ENCODE results near the gene MSL1. TPM values are rescaled to one million over a fixed set of nuclear protein-coding genes. Genes with fewer than 3 reads are reported as not detected.

MSL1 gene
- total and polyA plus RNA-seq, 2 of the 13 experiments (the other 11 are each of a cell fraction or from before 2014, with no cell fraction given): 63.8 to 88.5 TPM

DNA sequence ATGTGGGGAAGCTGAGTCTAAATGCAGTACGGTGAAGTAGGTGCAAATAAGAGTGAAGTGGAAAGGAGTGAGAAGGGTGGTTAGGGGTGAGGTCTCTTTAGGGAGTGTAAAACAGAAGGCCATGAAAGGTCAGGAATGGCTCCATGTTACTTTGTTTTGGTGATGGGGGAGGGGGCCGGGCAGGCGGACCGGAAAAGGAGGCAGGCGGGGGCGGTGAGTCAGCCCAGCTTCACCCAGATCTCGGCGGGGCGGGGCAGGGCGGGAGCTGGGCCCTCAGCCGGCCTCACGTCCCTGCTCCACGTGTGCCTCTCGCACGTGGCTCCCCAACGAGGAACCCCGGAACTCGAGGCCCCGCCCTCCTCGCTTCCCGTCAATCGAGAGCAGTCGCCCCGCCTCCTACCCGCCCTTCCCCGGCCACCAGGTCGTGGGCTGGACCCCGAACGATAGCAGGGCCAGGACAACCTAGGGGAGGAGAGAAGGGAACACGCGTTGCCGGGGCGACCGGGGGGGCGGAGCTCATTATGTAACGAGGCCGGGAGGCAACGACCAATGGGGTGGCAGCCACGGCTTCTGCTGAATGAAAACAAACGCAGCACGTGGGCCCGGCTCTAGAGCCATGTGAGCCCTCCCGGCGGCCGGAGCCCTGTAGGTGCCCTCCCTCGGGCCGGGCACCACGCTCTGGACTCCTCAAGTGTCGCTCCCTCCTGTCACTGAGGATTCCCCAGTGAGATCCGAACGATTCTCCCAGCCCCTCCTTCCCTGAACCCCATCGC is 22.7 kb upstream of the MSL1 start (continued):
- TF ChIP-seq ZIK1 (CRISPR knock-in tag; IDR thresholded peaks at IDR 0.05; ENCODE audit: borderline replicate concordance, low read depth): peak; percentile 94
- no peak for TF ChIP-seq ZNF180 (CRISPR knock-in tag; IDR thresholded peaks at IDR 0.05; ENCODE audit: borderline replicate concordance, low read depth)
- TF ChIP-seq RFX3 (CRISPR knock-in tag; IDR thresholded peaks at IDR 0.05): peak; percentile 99
- no peak; the same call in 1 of the 2 replicates for TF ChIP-seq SMAD9 (CRISPR knock-in tag; IDR thresholded peaks at IDR 0.05)
- TF ChIP-seq MED1 (CRISPR knock-in tag; IDR thresholded peaks at IDR 0.05): peak; percentile 98
- TF ChIP-seq HNF4A (CRISPR knock-in tag; IDR thresholded peaks at IDR 0.05): peak; percentile 72
- TF ChIP-seq ZNF567 (CRISPR knock-in tag; IDR thresholded peaks at IDR 0.05; ENCODE audit: borderline replicate concordance): peak; percentile 44; the same call in 1 of the 2 replicates
- TF ChIP-seq ZMYM4 (CRISPR knock-in tag; IDR thresholded peaks at IDR 0.05): peak; percentile 86
- peak; percentile 83; the same call in 1 of the 2 replicates for TF ChIP-seq ZNF557 (CRISPR knock-in tag; IDR thresholded peaks at IDR 0.05)
- TF ChIP-seq, protein P1, sequence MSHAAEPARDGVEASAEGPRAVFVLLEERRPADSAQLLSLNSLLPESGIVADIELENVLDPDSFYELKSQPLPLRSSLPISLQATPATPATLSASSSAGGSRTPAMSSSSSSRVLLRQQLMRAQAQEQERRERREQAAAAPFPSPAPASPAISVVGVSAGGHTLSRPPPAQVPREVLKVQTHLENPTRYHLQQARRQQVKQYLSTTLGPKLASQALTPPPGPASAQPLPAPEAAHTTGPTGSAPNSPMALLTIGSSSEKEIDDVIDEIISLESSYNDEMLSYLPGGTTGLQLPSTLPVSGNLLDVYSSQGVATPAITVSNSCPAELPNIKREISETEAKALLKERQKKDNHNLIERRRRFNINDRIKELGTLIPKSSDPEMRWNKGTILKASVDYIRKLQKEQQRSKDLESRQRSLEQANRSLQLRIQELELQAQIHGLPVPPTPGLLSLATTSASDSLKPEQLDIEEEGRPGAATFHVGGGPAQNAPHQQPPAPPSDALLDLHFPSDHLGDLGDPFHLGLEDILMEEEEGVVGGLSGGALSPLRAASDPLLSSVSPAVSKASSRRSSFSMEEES (CRISPR knock-in tag; IDR thresholded peaks at IDR 0.05): peak; percentile 99
- TF ChIP-seq NFKBIZ (CRISPR knock-in tag; IDR thresholded peaks at IDR 0.05): peak; percentile 93
- TF ChIP-seq ZMYM3 (CRISPR knock-in tag; IDR thresholded peaks at IDR 0.05): 0 out of 2 replicates have a peak, but pooled peaks have one; percentile 39
- TF ChIP-seq, protein P2, sequence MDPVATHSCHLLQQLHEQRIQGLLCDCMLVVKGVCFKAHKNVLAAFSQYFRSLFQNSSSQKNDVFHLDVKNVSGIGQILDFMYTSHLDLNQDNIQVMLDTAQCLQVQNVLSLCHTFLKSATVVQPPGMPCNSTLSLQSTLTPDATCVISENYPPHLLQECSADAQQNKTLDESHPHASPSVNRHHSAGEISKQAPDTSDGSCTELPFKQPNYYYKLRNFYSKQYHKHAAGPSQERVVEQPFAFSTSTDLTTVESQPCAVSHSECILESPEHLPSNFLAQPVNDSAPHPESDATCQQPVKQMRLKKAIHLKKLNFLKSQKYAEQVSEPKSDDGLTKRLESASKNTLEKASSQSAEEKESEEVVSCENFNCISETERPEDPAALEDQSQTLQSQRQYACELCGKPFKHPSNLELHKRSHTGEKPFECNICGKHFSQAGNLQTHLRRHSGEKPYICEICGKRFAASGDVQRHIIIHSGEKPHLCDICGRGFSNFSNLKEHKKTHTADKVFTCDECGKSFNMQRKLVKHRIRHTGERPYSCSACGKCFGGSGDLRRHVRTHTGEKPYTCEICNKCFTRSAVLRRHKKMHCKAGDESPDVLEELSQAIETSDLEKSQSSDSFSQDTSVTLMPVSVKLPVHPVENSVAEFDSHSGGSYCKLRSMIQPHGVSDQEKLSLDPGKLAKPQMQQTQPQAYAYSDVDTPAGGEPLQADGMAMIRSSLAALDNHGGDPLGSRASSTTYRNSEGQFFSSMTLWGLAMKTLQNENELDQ (CRISPR knock-in tag; IDR thresholded peaks at IDR 0.05; ENCODE audit: borderline replicate concordance): peak; percentile 93; the same call in 1 of the 2 replicates
- no peak for TF ChIP-seq MTA3 (CRISPR knock-in tag; IDR thresholded peaks at IDR 0.05)
- TF ChIP-seq, protein P3, sequence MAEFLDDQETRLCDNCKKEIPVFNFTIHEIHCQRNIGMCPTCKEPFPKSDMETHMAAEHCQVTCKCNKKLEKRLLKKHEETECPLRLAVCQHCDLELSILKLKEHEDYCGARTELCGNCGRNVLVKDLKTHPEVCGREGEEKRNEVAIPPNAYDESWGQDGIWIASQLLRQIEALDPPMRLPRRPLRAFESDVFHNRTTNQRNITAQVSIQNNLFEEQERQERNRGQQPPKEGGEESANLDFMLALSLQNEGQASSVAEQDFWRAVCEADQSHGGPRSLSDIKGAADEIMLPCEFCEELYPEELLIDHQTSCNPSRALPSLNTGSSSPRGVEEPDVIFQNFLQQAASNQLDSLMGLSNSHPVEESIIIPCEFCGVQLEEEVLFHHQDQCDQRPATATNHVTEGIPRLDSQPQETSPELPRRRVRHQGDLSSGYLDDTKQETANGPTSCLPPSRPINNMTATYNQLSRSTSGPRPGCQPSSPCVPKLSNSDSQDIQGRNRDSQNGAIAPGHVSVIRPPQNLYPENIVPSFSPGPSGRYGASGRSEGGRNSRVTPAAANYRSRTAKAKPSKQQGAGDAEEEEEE (CRISPR knock-in tag; IDR thresholded peaks at IDR 0.05; ENCODE audit: borderline replicate concordance): peak; percentile 99
- TF ChIP-seq IRF2 (CRISPR knock-in tag; IDR thresholded peaks at IDR 0.05): peak; percentile 99
- TF ChIP-seq JARID2 (CRISPR knock-in tag; IDR thresholded peaks at IDR 0.05; ENCODE audit: insufficient replicate concordance): peak; percentile 91
- no peak for TF ChIP-seq RBM39 (IDR thresholded peaks at IDR 0.05; ENCODE audit: low read depth, low read length, poor library complexity, severe bottlenecking)
- TF ChIP-seq TBL1XR1 (IDR thresholded peaks at IDR 0.05; ENCODE audit: borderline replicate concordance, low read length, partially characterized antibody): peak; percentile 74
- TF ChIP-seq, protein P4, sequence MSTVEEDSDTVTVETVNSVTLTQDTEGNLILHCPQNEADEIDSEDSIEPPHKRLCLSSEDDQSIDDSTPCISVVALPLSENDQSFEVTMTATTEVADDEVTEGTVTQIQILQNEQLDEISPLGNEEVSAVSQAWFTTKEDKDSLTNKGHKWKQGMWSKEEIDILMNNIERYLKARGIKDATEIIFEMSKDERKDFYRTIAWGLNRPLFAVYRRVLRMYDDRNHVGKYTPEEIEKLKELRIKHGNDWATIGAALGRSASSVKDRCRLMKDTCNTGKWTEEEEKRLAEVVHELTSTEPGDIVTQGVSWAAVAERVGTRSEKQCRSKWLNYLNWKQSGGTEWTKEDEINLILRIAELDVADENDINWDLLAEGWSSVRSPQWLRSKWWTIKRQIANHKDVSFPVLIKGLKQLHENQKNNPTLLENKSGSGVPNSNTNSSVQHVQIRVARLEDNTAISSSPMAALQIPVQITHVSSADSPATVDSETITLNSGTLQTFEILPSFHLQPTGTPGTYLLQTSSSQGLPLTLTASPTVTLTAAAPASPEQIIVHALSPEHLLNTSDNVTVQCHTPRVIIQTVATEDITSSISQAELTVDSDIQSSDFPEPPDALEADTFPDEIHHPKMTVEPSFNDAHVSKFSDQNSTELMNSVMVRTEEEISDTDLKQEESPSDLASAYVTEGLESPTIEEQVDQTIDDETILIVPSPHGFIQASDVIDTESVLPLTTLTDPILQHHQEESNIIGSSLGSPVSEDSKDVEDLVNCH (CRISPR knock-in tag; IDR thresholded peaks at IDR 0.05): no peak; the same call in 1 of the 2 replicates
